WI38 (cell line): ENCODE data around the gene TWSG1.
"Not testable (repeated sequence)": the region's sequence is repeated elsewhere in the genome, so short reads cannot be mapped to it uniquely, and the experiment has no call there.

Experiments
- H3K4me3 ChIP-seq: 2 replicates; pipeline ENCODE4 v1.5.1; 2011; ENCODE audit warnings: low read depth, mild to moderate bottlenecking, control low read depth, low read length
- TF ChIP-seq, protein P1 (sequence below): IDR thresholded peaks from 2 replicates; pipeline ENCODE4 v1.5.1; 2012; ENCODE audit warnings: low read depth, mild to moderate bottlenecking, control low read depth, low read length

TWSG1 gene

DNA sequence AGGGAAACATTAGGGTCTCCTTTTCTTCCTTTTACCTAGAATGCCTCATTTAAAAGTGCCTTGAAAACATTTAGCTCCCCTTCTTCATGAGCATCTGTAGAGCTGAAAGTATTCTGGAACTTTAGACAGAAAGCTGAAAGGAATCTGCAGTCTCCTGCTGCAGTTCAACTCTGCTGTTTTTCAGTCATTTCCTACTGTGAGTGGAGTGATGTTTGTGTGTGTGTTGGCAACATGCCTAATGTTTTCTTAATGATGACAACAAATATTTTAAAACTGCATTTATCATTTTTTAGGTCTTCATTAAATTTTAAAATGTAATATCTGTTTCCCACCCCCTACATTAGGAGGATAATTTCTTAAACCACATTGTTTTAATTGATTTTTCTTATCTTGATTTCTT is 66.6 kb downstream of the TWSG1 start:
- TF ChIP-seq, protein P1, sequence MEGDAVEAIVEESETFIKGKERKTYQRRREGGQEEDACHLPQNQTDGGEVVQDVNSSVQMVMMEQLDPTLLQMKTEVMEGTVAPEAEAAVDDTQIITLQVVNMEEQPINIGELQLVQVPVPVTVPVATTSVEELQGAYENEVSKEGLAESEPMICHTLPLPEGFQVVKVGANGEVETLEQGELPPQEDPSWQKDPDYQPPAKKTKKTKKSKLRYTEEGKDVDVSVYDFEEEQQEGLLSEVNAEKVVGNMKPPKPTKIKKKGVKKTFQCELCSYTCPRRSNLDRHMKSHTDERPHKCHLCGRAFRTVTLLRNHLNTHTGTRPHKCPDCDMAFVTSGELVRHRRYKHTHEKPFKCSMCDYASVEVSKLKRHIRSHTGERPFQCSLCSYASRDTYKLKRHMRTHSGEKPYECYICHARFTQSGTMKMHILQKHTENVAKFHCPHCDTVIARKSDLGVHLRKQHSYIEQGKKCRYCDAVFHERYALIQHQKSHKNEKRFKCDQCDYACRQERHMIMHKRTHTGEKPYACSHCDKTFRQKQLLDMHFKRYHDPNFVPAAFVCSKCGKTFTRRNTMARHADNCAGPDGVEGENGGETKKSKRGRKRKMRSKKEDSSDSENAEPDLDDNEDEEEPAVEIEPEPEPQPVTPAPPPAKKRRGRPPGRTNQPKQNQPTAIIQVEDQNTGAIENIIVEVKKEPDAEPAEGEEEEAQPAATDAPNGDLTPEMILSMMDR, result no peak
- H3K4me3 ChIP-seq, result no peak overlapping the region

GRCh38 chr18:9402358-9403007 is 67.9 kb downstream of the TWSG1 start:
- H3K4me3 ChIP-seq, result not testable (repeated sequence)

DNA sequence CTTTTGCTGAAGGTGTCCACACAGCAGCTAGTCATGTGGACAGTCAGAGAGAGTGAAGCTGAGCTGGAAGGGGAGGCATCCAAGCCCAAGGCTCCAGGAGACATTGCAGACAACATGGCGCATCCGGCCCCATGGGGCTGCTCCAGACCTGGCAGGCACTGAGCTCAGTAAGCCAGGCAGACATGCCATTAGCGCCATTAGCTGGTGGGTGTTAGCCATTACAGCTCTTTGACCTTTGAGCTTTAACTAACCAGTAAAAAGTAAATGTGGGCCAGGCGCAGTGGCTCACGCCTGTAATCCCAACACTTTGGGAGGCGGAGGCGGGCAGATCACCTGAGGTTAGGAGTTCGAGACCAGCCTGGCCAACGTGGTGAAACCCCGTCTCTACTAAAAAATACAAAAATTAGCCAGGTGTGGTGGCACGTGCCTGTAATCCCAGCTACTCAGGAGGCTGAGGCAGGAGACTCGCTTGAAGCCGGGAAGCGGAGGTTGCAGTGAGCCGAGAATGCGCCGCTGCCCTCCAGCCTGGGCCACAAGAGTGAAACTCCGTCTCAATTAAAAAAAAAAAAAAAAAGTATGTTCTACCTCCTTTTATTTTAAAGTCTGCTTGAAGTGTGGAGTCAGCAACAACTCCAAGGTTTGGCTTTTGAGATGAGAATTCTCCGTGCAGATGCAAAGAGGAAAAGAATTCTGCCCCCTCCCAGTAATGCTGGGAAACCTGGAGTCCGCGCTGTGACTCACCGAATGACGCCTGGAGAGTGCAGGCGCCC is 69.4 kb downstream of the TWSG1 start:
- TF ChIP-seq, protein P1, result no peak
- no peak overlapping the region for H3K4me3 ChIP-seq

GRCh38 chr18:9404565-9405060 is 70.0 kb downstream of the TWSG1 start:
- TF ChIP-seq, protein P1, result no peak
- no peak overlapping the region for H3K4me3 ChIP-seq

DNA sequence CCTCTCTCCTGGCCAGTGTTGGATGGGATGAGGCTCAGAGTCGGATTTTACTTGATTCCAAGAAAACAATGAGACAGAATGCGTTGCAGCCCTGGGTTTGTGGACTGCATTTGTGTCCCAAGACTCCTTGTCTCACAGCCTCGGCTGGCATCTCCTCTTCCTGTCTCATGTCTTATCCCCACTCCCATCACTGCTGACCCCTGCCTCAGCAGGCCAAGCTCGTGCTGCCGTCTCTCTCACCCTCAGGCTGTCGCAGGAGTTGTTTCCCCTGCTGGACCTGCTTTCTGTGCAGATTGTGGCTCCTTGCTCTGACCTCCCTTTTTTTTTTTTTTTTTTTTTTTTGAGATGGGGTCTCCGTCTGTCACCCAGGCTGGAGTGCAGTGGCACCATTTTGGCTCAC is 70.6 kb downstream of the TWSG1 start:
- no peak overlapping the region for H3K4me3 ChIP-seq
- TF ChIP-seq, protein P1, result no peak

- TF ChIP-seq, protein P1, result no peak
Measured at GRCh38 chr18:9405977-9406376, 71.4 kb downstream of the TWSG1 start.

GRCh38 chr18:9410515-9410914 is 75.9 kb downstream of the TWSG1 start:
- H3K4me3 ChIP-seq, result no peak overlapping the region
- TF ChIP-seq, protein P1, result no peak

More at GRCh38 chr18:9405977-9406376, 71.4 kb downstream of the TWSG1 start:
- no peak overlapping the region for H3K4me3 ChIP-seq
